HEK293T (cell line): ENCODE measurements around the gene TBATA.

Source experiments
- CTCF ChIA-PET: fragments of 350-600 bp; formaldehyde crosslinking; extraction: SDS; loops from one replicate; lab custom pipeline; 2021; ENCODE audit warnings: antibody characterized with exemption, inconsistent platforms; lab: Yijun Ruan, JAX
- POLR2A ChIA-PET: fragments of 350-600 bp; formaldehyde crosslinking; extraction: SDS; loops from one replicate; lab custom pipeline; 2020; ENCODE audit warnings: antibody characterized with exemption, inconsistent platforms; lab: Yijun Ruan, JAX
- DNase-seq: peaks from one replicate; pipeline ENCODE4 v3.0.0; 2012; ENCODE audit warnings: mixed read lengths; ENCODE audit errors: extremely low spot score
- ARNT ChIP-seq: fragments of 450-650 bp; IDR thresholded peaks from 2 replicates; pipeline ENCODE4 v1.6.1; 2017; ENCODE audit warnings: mild to moderate bottlenecking
- BHLHE40 ChIP-seq: fragments of 450-650 bp; IDR thresholded peaks from 2 replicates; pipeline ENCODE4 v1.6.1; 2016; ENCODE audit warnings: mild to moderate bottlenecking, moderate library complexity, borderline replicate concordance
- CTBP1 ChIP-seq: fragments of 450-650 bp; IDR thresholded peaks from 2 replicates; pipeline ENCODE4 v1.6.1; 2016; ENCODE audit warnings: borderline replicate concordance
- ELF4 ChIP-seq: fragments of 450-650 bp; IDR thresholded peaks from 2 replicates; pipeline ENCODE4 v1.6.1; 2017; ENCODE audit warnings: antibody characterized with exemption
- FOXA1 ChIP-seq: fragments of 450-650 bp; IDR thresholded peaks from 2 replicates; pipeline ENCODE4 v1.6.1; 2016; ENCODE audit warnings: mild to moderate bottlenecking
- FOXK2 ChIP-seq: fragments of 450-650 bp; IDR thresholded peaks from 2 replicates; pipeline ENCODE4 v1.6.1; 2016; ENCODE audit warnings: mild to moderate bottlenecking
- FOXM1 ChIP-seq: fragments of 450-650 bp; IDR thresholded peaks from 2 replicates; pipeline ENCODE4 v1.6.1; 2017; ENCODE audit warnings: mild to moderate bottlenecking, borderline replicate concordance
- HDGF ChIP-seq: fragments of 450-650 bp; IDR thresholded peaks from 2 replicates; pipeline ENCODE4 v1.6.1; 2017; ENCODE audit warnings: antibody characterized with exemption, borderline replicate concordance
- L3MBTL2 ChIP-seq: fragments of 450-650 bp; conservative IDR thresholded peaks from 2 replicates; pipeline ENCODE4 v1.6.1; 2016; ENCODE audit warnings: mild to moderate bottlenecking
- LEF1 ChIP-seq: fragments of 450-650 bp; IDR thresholded peaks from 2 replicates; pipeline ENCODE4 v1.6.1; 2017; ENCODE audit warnings: mild to moderate bottlenecking, borderline replicate concordance
- NFRKB ChIP-seq: fragments of 450-650 bp; IDR thresholded peaks from 2 replicates; pipeline ENCODE4 v1.6.1; 2016; ENCODE audit warnings: mild to moderate bottlenecking, moderate library complexity
- SP1 ChIP-seq: fragments of 450-650 bp; IDR thresholded peaks from 2 replicates; pipeline ENCODE4 v1.6.1; 2017
- SUZ12 ChIP-seq: fragments of 450-650 bp; IDR thresholded peaks from 2 replicates; pipeline ENCODE4 v1.6.1; 2016; ENCODE audit warnings: mild to moderate bottlenecking
- TARDBP ChIP-seq: fragments of 450-650 bp; IDR thresholded peaks from 2 replicates; pipeline ENCODE4 v1.6.1; 2016
- ZNF384 ChIP-seq: fragments of 450-650 bp; IDR thresholded peaks from 2 replicates; pipeline ENCODE4 v1.6.1; 2016
- TF ChIP-seq, protein P1 (sequence below): fragments of 450-650 bp; IDR thresholded peaks from 2 replicates; pipeline ENCODE4 v1.6.1; 2016

Gene TBATA

DNA sequence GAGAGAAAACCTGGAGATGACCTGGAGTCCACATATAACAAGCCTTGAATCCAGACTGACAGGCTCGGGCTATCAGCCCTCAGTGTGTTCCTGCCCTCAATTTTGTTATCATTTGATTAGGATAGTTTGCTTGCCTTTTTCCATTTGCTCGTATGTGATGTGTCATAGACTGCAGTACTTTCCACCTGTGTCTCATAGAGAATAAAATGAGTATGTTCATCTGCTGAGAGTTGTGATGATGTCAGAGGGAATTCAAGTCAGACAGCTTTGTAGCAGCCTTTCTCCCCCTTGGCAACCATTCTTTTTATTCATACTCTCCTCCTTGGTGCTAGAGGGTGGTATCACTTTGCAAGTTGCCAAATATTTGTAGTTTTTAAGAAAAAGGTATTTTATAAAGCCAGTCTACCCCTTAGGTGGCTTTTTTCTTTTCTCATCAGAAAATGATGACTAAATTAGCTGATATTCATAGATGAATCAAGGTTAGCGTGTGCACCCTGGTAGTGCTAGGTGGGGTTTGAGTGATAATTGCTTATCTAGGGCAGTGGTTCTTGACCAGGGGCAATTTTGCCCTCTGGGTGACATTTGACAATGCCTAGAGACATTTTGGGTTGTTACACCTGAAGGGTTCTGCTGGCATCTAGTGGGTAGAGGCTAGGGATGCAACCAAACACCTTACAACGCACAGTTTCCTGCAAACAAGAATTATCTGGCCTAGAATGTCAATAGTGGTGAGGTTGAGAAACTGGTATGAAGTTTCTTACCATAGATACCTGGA, 36.0 kb upstream of the TBATA start:
- POLR2A ChIA-PET, result no interaction called here
- CTCF ChIA-PET, result no interaction called here
- DNase-seq, result no peak
- TF ChIP-seq HDGF, result no peak

GRCh38 chr10:70816220-70816894, 31.2 kb upstream of the TBATA start:
- ChIA-PET CTCF (interaction anchor here (0.6 to 0.7 kb wide), 2 partner anchors 72 to 123 kb away, joined by 3 read pairs; partner anchors contain the start of gene PCBD1), POLR2A (interaction anchor here (0.6 to 1.4 kb wide), 7 partner anchors 13 to 72 kb away, joined by 3 to 5 read pairs (median 3); partner anchors contain the start of gene PCBD1)
- TF ChIP-seq L3MBTL2 (no peak), ARNT (no peak)
- TF ChIP-seq, protein P1, sequence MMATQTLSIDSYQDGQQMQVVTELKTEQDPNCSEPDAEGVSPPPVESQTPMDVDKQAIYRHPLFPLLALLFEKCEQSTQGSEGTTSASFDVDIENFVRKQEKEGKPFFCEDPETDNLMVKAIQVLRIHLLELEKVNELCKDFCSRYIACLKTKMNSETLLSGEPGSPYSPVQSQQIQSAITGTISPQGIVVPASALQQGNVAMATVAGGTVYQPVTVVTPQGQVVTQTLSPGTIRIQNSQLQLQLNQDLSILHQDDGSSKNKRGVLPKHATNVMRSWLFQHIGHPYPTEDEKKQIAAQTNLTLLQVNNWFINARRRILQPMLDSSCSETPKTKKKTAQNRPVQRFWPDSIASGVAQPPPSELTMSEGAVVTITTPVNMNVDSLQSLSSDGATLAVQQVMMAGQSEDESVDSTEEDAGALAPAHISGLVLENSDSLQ, result no peak
- DNase-seq, result peak; percentile 76

GRCh38 chr10:70815504-70816219, 30.5 kb upstream of the TBATA start, which contains the start of gene SGPL1:
Gene SGPL1 (plus strand): TSS chr10:70815948. CDS start chr10:70816854, 906 bp downstream.
- TF ChIP-seq ELF4, result peak; percentile 27; the same call in 1 of the 2 replicates
- TF ChIP-seq SP1, result no peak
- no peak for TF ChIP-seq LEF1
- peak; percentile 76 for TF ChIP-seq FOXM1
- TF ChIP-seq ARNT, result 0 out of 2 replicates have a peak, but pooled peaks have one; percentile 32
- TF ChIP-seq, protein P1, result no peak
- no peak for TF ChIP-seq TARDBP
- no peak for TF ChIP-seq CTBP1
- DNase-seq, result peak; percentile 96
- ChIA-PET POLR2A (interaction anchor here (1.0 to 1.4 kb wide), 4 partner anchors 18 to 73 kb away, joined by 3 to 5 read pairs (median 3); partner anchors contain the start of gene PCBD1), CTCF (interaction anchor here (0.7 kb wide), 1 partner anchor 124 kb away, joined by 3 read pairs; no protein-coding TSS in a partner anchor)

DNA sequence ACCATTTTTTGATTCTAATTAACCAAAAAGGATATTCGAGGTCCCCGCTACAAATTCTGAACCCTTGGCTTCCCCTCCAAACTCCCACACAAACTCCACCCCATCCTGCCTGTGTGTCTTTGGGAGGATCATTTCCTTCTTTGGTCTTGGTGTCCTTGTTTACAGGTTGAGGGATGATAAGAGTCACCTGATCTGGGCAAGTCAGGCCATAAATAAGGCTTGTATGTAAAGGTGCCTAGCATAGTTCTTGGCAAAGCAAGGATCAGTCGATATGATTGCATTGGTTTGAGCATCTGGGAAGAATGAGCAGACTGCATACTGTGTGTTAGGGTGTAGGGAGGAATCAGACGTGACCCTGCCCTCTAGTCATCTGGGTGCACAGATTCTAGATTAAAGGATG, 28.9 kb upstream of the TBATA start:
- TF ChIP-seq, protein P1, result no peak
- TF ChIP-seq ARNT (no peak), FOXA1 (no peak), CTBP1 (no peak), L3MBTL2 (no peak), NFRKB (no peak), FOXM1 (no peak), ELF4 (no peak), TARDBP (no peak), ZNF384 (no peak), FOXK2 (no peak), LEF1 (no peak), SP1 (no peak), HDGF (no peak), BHLHE40 (no peak), SUZ12 (no peak)
- POLR2A ChIA-PET, result no interaction called here
- no peak for DNase-seq
- CTCF ChIA-PET, result interaction anchor here (0.9 kb wide), 1 partner anchor 35 kb away, joined by 3 read pairs; no protein-coding TSS in a partner anchor

DNA sequence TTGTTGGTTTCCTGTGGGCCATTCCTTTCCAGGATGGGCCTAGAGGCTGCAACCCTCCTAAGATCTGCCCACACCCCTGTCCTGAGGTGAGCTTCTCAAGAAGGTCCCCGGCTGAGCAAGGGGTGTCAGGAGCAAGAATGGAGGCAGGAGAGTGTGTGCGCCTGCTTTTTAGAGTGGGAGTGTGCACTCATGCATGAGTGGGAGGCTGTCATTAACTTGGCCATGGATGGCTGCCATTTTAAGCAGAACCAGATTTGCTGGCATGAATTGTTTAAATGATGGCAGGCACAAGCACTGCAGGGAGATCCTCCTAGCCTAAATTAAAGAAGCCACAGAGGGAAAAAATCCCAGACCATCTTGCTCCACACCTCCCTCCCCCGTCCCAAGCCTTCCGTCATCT, 27.6 kb upstream of the TBATA start:
- ChIA-PET CTCF (no interaction called here), POLR2A (no interaction called here)
- TF ChIP-seq ARNT (no peak), FOXA1 (no peak), LEF1 (no peak), BHLHE40 (no peak), SUZ12 (no peak), TARDBP (no peak), FOXK2 (no peak), FOXM1 (no peak), L3MBTL2 (no peak), HDGF (no peak), ZNF384 (no peak), SP1 (no peak), NFRKB (no peak), ELF4 (no peak)
- TF ChIP-seq, protein P1, result no peak
- DNase-seq, result no peak
